Mesendoderm (in vitro differentiated cells): ENCODE measurements around the gene LRRC10.

Source experiments
- DNase-seq: peaks from one replicate; pipeline ENCODE4 v3.0.0; 2013
- H2AK5ac ChIP-seq: 2 replicates; pipeline ENCODE4 v1.6.1; 2013; ENCODE audit warnings: low read length, inconsistent platforms
- H2BK120ac ChIP-seq: 2 replicates; pipeline ENCODE4 v1.6.1; 2013; ENCODE audit warnings: low read depth, mild to moderate bottlenecking, low read length, moderate library complexity, mixed read lengths
- H2BK15ac ChIP-seq: replicated peaks from 2 replicates; pipeline ENCODE4 v1.6.1; 2013; ENCODE audit warnings: low read depth, mild to moderate bottlenecking, moderate library complexity
- H2BK5ac ChIP-seq: 2 replicates; pipeline ENCODE4 v1.6.1; 2013; ENCODE audit warnings: low read length, inconsistent platforms
- H3K18ac ChIP-seq: 2 replicates; pipeline ENCODE4 v1.6.1; 2013; ENCODE audit warnings: mild to moderate bottlenecking, low read length, mixed read lengths
- H3K23ac ChIP-seq: one replicate; pipeline ENCODE4 v1.6.1; 2013; ENCODE audit warnings: low read length
- H3K27ac ChIP-seq: 2 replicates; pipeline ENCODE4 v1.5.1; 2013; ENCODE audit warnings: low read depth, mild to moderate bottlenecking, inconsistent platforms, low read length, moderate library complexity
- H3K27me3 ChIP-seq: 2 replicates; pipeline ENCODE4 v1.6.1; 2013; ENCODE audit warnings: low read length, control low read depth, mild to moderate bottlenecking, inconsistent platforms; ENCODE audit not compliant: insufficient read depth, poor library complexity
- H3K36me3 ChIP-seq: 2 replicates; pipeline ENCODE4 v1.6.1; 2013; ENCODE audit warnings: low read length, inconsistent platforms; ENCODE audit not compliant: control insufficient read depth, insufficient read depth
- H3K4ac ChIP-seq: one replicate; pipeline ENCODE4 v1.6.1; 2013; ENCODE audit warnings: low read depth, mild to moderate bottlenecking, low read length, moderate library complexity
- H3K4me1 ChIP-seq: 2 replicates; pipeline ENCODE4 v1.6.1; 2013; ENCODE audit warnings: low read depth, low read length, inconsistent platforms; ENCODE audit not compliant: control insufficient read depth
- H3K4me2 ChIP-seq: 2 replicates; pipeline ENCODE4 v1.6.1; 2013; ENCODE audit warnings: low read length
- H3K4me3 ChIP-seq: 2 replicates; pipeline ENCODE4 v1.5.1; 2013; ENCODE audit warnings: mild to moderate bottlenecking, low read length
- H3K56ac ChIP-seq: one replicate; pipeline ENCODE4 v1.6.1; 2013; ENCODE audit warnings: low read length
- H3K79me1 ChIP-seq: 2 replicates; pipeline ENCODE4 v1.6.1; 2013; ENCODE audit warnings: low read length, inconsistent platforms
- H3K79me2 ChIP-seq: 2 replicates; pipeline ENCODE4 v1.6.1; 2013; ENCODE audit warnings: mild to moderate bottlenecking, low read length; ENCODE audit not compliant: control insufficient read depth, insufficient read depth
- H3K9ac ChIP-seq: 2 replicates; pipeline ENCODE4 v1.6.1; 2013; ENCODE audit warnings: low read length, inconsistent platforms
- H4K5ac ChIP-seq: one replicate; pipeline ENCODE4 v1.6.1; 2013; ENCODE audit warnings: low read length
- H4K8ac ChIP-seq: one replicate; pipeline ENCODE4 v1.6.1; 2013; ENCODE audit warnings: low read depth, mild to moderate bottlenecking, control low read depth, low read length, moderate library complexity
- WGBS: extraction: QIAGEN DNeasy Blood & Tissue Kit; methylation state at CpG from one replicate; pipeline ENCODE4 v1.1.7; 2013; ENCODE audit warnings: low lambda C conversion rate, missing lambda C conversion rate; ENCODE audit not compliant: insufficient coverage; ENCODE audit errors: extremely low coverage; 5-methylcytosine and 5-hydroxymethylcytosine counted together
- small RNA-seq: library from polyadenylated mRNA; stranded (forward); fragments of <200 nt; extraction: miRNeasy Mini kit (QIAGEN cat#:217004); gene quantifications from one replicate; pipeline ENCODE3, GENCODE V24; 2013; ENCODE audit not compliant: insufficient read depth

LRRC10 gene

GRCh38 chr12:69563166-69563762, 47.4 kb downstream of the LRRC10 start:
- peaks cover 2% of the 10 kb centered on the region for H3K79me1 ChIP-seq
- no peaks in the 10 kb centered on the region for H3K36me3 ChIP-seq
- H2BK15ac ChIP-seq = no peak overlapping the region
- no peak overlapping the region for H3K4me3 ChIP-seq
- H3K79me2 ChIP-seq = no peaks in the 10 kb centered on the region
- H4K8ac ChIP-seq = no peak overlapping the region
- no peak overlapping the region for H2AK5ac ChIP-seq
- H2BK5ac ChIP-seq = no peak overlapping the region
- no peak for DNase-seq
- H3K56ac ChIP-seq = no peak overlapping the region
- no peak overlapping the region for H3K23ac ChIP-seq
- H2BK120ac ChIP-seq = no peak overlapping the region
- no peaks in the 10 kb centered on the region for H3K4me1 ChIP-seq
- H3K4ac ChIP-seq = no peak overlapping the region
- no peak overlapping the region for H3K9ac ChIP-seq
- H3K27me3 ChIP-seq = no peaks in the 10 kb centered on the region
- no peak overlapping the region for H3K4me2 ChIP-seq
- H3K27ac ChIP-seq = no peak overlapping the region
- no peak overlapping the region for H3K18ac ChIP-seq
- WGBS = no CpG with 5 or more reads among the region's 2 CpGs
- H4K5ac ChIP-seq = no peak overlapping the region

Small RNAs within 50 kb of the gene (small RNA-seq; reads per million reads assigned to genes)
- gene MIR3913-1 = 6.3 reads per million, percentile 77 among the genes with 10 or more reads in this experiment
